Measurements from ENCODE around the gene DNAJA2. TPM values are rescaled to one million over a fixed set of nuclear protein-coding genes. Genes with fewer than 3 reads are reported as not detected.

Gene DNAJA2
- polyA plus RNA-seq, 2 of the 4 experiments (the other 2 are of a cell fraction) = 33.7 to 82.3 TPM

DNA sequence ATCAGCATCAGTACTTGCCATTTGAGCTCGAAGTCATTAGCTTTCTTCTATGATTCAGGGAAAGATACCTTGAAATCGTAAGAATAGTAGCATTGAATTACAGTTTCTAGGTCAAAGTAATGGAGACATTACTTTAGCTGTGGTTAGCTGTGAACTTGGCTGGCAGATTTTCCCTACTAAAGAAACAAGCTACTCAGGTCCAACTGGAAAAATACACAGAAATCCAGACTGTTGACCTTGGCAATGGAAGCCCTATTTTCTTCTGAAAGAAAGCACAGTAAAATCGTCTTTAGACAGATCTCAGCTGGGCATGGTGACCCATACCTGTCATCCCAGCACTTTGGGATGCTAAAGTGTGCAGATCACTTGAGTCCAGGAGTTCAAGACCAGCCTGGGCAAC is 13.4 kb upstream of the DNAJA2 start:
- WGBS (ENCODE audit: missing lambda C conversion rate) = 50% methylated on average over 3 of the region's 3 CpGs
- Histone ChIP-seq H3K4me3 (no peak overlapping the region), H3K4me1 (no peaks in the 10 kb centered on the region), H3K9me3 (no peaks in the 10 kb centered on the region), H3K27ac (no peak overlapping the region), H3K4me2 (no peak overlapping the region)
- DNase-seq (ENCODE audit: low read depth in 1 of 2, low spot score in 1 of 2) (no peak), ATAC-seq (no peak), FAIRE-seq (no peak)
- ChIA-PET POLR2A (interaction anchor here (0.5 kb wide), 1 partner anchor 78 kb away, joined by 3 read pairs; no protein-coding TSS in a partner anchor), CTCF (interaction anchor here (0.6 to 1.2 kb wide), 2 partner anchors 212 to 1178 kb away, joined by 3 read pairs; no protein-coding TSS in a partner anchor)
- no peak for TF ChIP-seq KDM5A (IDR thresholded peaks at IDR 0.05)
- no peak for TF ChIP-seq NFE2L2 (conservative IDR thresholded peaks at IDR 0.05; ENCODE audit: low read length)
- no peak for TF ChIP-seq JUNB (IDR thresholded peaks at IDR 0.05)
- no peak for TF ChIP-seq HOXA7 (CRISPR knock-in tag; IDR thresholded peaks at IDR 0.05)
- no peak for TF ChIP-seq GATA3 (IDR thresholded peaks at IDR 0.05; ENCODE audit: borderline replicate concordance)
- no peak for TF ChIP-seq CHD2 (IDR thresholded peaks at IDR 0.05; ENCODE audit: low read length, partially characterized antibody)
- no peak for TF ChIP-seq CBX8 (IDR thresholded peaks at IDR 0.05)
- TF ChIP-seq HES2 (IDR thresholded peaks at IDR 0.05) = no peak
- TF ChIP-seq FOSB (CRISPR knock-in tag; IDR thresholded peaks at IDR 0.05) = no peak
- TF ChIP-seq TP53 (CRISPR knock-in tag; IDR thresholded peaks at IDR 0.05) = no peak
- TF ChIP-seq, protein P1, sequence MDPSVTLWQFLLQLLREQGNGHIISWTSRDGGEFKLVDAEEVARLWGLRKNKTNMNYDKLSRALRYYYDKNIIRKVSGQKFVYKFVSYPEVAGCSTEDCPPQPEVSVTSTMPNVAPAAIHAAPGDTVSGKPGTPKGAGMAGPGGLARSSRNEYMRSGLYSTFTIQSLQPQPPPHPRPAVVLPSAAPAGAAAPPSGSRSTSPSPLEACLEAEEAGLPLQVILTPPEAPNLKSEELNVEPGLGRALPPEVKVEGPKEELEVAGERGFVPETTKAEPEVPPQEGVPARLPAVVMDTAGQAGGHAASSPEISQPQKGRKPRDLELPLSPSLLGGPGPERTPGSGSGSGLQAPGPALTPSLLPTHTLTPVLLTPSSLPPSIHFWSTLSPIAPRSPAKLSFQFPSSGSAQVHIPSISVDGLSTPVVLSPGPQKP (IDR thresholded peaks at IDR 0.05; ENCODE audit: low read depth, low read length) = no peak

- no peaks in the 10 kb centered on the region for H3K9me3 ChIP-seq
- no peak for FAIRE-seq
- POLR2A ChIA-PET = no interaction called here
- no peak overlapping the region for H3K27ac ChIP-seq
- DNase-seq (ENCODE audit: low read depth in 1 of 2, low spot score in 1 of 2) = no peak
- CTCF ChIA-PET = interaction anchor here (0.6 to 1.2 kb wide), 2 partner anchors 212 to 1178 kb away, joined by 3 read pairs; no protein-coding TSS in a partner anchor
- ATAC-seq = no peak
- no peak overlapping the region for H3K4me3 ChIP-seq
- 82% methylated on average over 3 of the region's 3 CpGs for WGBS (ENCODE audit: missing lambda C conversion rate)
- H3K4me1 ChIP-seq = no peaks in the 10 kb centered on the region
- TF ChIP-seq, protein P1 (IDR thresholded peaks at IDR 0.05; ENCODE audit: low read depth, low read length) = no peak
- TF ChIP-seq ESRRA (IDR thresholded peaks at IDR 0.05; ENCODE audit: borderline replicate concordance, low read length) (no peak), JUNB (IDR thresholded peaks at IDR 0.05) (no peak), CEBPB (IDR thresholded peaks at IDR 0.05) (no peak), SMC3 (IDR thresholded peaks at IDR 0.05) (no peak), BHLHE40 (IDR thresholded peaks at IDR 0.05; ENCODE audit: low read depth, low read length) (no peak), MAZ (IDR thresholded peaks at IDR 0.05; ENCODE audit: borderline replicate concordance, low read depth, low read length) (no peak), KDM1A (IDR thresholded peaks at IDR 0.05; ENCODE audit: low read depth) (no peak), FOXS1 (CRISPR knock-in tag; IDR thresholded peaks at IDR 0.05) (no peak), FOSL2 (IDR thresholded peaks at IDR 0.05) (no peak), FOSL2 (CRISPR knock-in tag; IDR thresholded peaks at IDR 0.05) (no peak), MYC (IDR thresholded peaks at IDR 0.05; ENCODE audit: borderline replicate concordance, low read length) (no peak), PHF8 (IDR thresholded peaks at IDR 0.05; ENCODE audit: borderline replicate concordance, low read depth) (no peak), ZFP36 (IDR thresholded peaks at IDR 0.05; ENCODE audit: borderline replicate concordance, partially characterized antibody) (no peak), HEYL (CRISPR knock-in tag; IDR thresholded peaks at IDR 0.05) (no peak), USF2 (IDR thresholded peaks at IDR 0.05) (no peak), SREBF2 (IDR thresholded peaks at IDR 0.05) (no peak), CHD4 (IDR thresholded peaks at IDR 0.05; ENCODE audit: borderline replicate concordance) (no peak), ZSCAN20 (CRISPR knock-in tag; IDR thresholded peaks at IDR 0.05) (no peak)
- TF ChIP-seq, protein P2, sequence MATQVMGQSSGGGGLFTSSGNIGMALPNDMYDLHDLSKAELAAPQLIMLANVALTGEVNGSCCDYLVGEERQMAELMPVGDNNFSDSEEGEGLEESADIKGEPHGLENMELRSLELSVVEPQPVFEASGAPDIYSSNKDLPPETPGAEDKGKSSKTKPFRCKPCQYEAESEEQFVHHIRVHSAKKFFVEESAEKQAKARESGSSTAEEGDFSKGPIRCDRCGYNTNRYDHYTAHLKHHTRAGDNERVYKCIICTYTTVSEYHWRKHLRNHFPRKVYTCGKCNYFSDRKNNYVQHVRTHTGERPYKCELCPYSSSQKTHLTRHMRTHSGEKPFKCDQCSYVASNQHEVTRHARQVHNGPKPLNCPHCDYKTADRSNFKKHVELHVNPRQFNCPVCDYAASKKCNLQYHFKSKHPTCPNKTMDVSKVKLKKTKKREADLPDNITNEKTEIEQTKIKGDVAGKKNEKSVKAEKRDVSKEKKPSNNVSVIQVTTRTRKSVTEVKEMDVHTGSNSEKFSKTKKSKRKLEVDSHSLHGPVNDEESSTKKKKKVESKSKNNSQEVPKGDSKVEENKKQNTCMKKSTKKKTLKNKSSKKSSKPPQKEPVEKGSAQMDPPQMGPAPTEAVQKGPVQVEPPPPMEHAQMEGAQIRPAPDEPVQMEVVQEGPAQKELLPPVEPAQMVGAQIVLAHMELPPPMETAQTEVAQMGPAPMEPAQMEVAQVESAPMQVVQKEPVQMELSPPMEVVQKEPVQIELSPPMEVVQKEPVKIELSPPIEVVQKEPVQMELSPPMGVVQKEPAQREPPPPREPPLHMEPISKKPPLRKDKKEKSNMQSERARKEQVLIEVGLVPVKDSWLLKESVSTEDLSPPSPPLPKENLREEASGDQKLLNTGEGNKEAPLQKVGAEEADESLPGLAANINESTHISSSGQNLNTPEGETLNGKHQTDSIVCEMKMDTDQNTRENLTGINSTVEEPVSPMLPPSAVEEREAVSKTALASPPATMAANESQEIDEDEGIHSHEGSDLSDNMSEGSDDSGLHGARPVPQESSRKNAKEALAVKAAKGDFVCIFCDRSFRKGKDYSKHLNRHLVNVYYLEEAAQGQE (IDR thresholded peaks at IDR 0.05) = no peak
- TF ChIP-seq, protein P3, sequence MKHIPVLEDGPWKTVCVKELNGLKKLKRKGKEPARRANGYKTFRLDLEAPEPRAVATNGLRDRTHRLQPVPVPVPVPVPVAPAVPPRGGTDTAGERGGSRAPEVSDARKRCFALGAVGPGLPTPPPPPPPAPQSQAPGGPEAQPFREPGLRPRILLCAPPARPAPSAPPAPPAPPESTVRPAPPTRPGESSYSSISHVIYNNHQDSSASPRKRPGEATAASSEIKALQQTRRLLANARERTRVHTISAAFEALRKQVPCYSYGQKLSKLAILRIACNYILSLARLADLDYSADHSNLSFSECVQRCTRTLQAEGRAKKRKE (CRISPR knock-in tag; IDR thresholded peaks at IDR 0.05; ENCODE audit: low read depth) = no peak
- no peak overlapping the region for H3K4me2 ChIP-seq
Measured at GRCh38 chr16:46986438-46986837, 13.0 kb upstream of the DNAJA2 start.
